Esophagus muscularis mucosa (tissue), 4 donors: ENCODE data around the gene EFCAB11. TPM values are rescaled to one million over a fixed set of nuclear protein-coding genes. Genes with fewer than 3 reads are reported as not detected.

Experiments
- DNase-seq: peaks from one replicate; pipeline ENCODE4 v3.0.0-alpha.2; 2017; ENCODE audit errors: extremely low spot score
- H3K27ac ChIP-seq, 4 donors: fragments of 200-600 bp; sonication (generic); replicated peaks in 1 of 4; 1 replicate in 3 of 4; 2 replicates in 1 of 4; pipeline ENCODE4 v1.5.1; 2016 to 2019; ENCODE audit warnings: mild to moderate bottlenecking in 1 of 4
- H3K27me3 ChIP-seq, 4 donors: fragments of 200-600 bp; sonication (generic); one replicate each; pipeline versions ENCODE4 v1.5.1 to v1.6.0; 2016 to 2019
- H3K36me3 ChIP-seq, 4 donors: fragments of 200-600 bp; sonication (generic); one replicate each; pipeline ENCODE4 v1.5.1; 2016 to 2019
- H3K4me1 ChIP-seq, 4 donors: fragments of 200-600 bp; sonication (generic); one replicate each; pipeline ENCODE4 v1.5.1; 2016 to 2019
- H3K4me3 ChIP-seq, 4 donors: fragments of 200-600 bp; sonication (generic); 1 replicate in 2 of 4; 2 replicates in 2 of 4; pipeline ENCODE4 v1.5.1; 2016 to 2019; ENCODE audit warnings: mild to moderate bottlenecking in 4 of 4, moderate library complexity in 1 of 4
- H3K9me3 ChIP-seq, 4 donors: fragments of 200-600 bp; sonication (generic); 1 replicate in 3 of 4; 2 replicates in 1 of 4; pipeline ENCODE4 v1.5.1; 2016 to 2019
- EP300 ChIP-seq: sonication (generic); formaldehyde crosslinking; IDR thresholded peaks from one replicate; pipeline ENCODE4 v1.6.1; 2017; ENCODE audit warnings: antibody characterized with exemption
- POLR2A ChIP-seq: fragments of 450-650 bp; IDR thresholded peaks from one replicate; pipeline ENCODE4 v1.6.1; 2017; ENCODE audit warnings: antibody characterized with exemption, moderate library complexity, mild to moderate bottlenecking, low read depth
- POLR2AphosphoS5 ChIP-seq, 2 donors: sonication (generic); formaldehyde crosslinking; IDR thresholded peaks; one replicate each; pipeline ENCODE4 v1.6.1; 2017; ENCODE audit warnings: antibody characterized with exemption in 2 of 2
- WGBS: methylation state at CpG from one replicate; pipeline ENCODE4 v1.1.5; 2018; 5-methylcytosine and 5-hydroxymethylcytosine counted together
- intact Hi-C: fragments of 100-400 bp; cut with DNase I; formaldehyde crosslinking; loops from one replicate; pipeline ENCODE4 v1.15.1; 2023
- total RNA-seq, 4 donors: library from RNA; depleted of rRNA; stranded (reverse); fragments of >200 nt; gene quantifications; one replicate each; pipeline versions ENCODE4 v1.1.0 to v1.2.1, GENCODE V29; 2016
- TF ChIP-seq, protein P1 (sequence below), 3 experiments: fragments of 200-600 bp in 2 of 3; fragments of 450-650 bp in 1 of 3; sonication (generic) in 2 of 3; IDR thresholded peaks; one replicate each; pipeline ENCODE4 v1.5.1; 2017 to 2019; ENCODE audit warnings: antibody characterized with exemption in 3 of 3, mild to moderate bottlenecking in 2 of 3, moderate library complexity in 1 of 3

The EFCAB11 gene
- total RNA-seq, 4 donors from 2014 or later = 3.1 to 15.0 (median 6.1) TPM

DNA sequence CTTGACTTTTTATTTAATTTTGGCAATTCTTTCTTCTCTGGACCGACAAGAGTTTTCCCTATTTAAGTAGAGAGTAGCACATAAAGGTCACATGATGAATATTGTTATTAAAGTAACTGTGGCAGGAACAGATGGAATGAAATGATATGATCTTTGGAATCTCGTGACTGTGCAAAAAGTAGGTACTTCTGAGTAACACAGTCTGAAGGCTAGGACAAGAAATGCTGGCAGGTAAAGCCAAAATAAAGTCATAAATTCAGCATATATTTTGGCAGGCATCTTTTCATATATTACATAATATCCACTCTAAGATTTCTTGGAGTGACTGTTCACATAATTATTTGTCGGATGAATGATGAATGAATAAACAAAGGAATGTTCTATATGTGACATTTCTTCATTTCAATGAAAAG, 121.4 kb downstream of the EFCAB11 start:
- TF ChIP-seq EP300 (no peak), POLR2AphosphoS5 (IDR thresholded peaks at IDR 0.05) (no peak), POLR2A (no peak)
- TF ChIP-seq, protein P1, sequence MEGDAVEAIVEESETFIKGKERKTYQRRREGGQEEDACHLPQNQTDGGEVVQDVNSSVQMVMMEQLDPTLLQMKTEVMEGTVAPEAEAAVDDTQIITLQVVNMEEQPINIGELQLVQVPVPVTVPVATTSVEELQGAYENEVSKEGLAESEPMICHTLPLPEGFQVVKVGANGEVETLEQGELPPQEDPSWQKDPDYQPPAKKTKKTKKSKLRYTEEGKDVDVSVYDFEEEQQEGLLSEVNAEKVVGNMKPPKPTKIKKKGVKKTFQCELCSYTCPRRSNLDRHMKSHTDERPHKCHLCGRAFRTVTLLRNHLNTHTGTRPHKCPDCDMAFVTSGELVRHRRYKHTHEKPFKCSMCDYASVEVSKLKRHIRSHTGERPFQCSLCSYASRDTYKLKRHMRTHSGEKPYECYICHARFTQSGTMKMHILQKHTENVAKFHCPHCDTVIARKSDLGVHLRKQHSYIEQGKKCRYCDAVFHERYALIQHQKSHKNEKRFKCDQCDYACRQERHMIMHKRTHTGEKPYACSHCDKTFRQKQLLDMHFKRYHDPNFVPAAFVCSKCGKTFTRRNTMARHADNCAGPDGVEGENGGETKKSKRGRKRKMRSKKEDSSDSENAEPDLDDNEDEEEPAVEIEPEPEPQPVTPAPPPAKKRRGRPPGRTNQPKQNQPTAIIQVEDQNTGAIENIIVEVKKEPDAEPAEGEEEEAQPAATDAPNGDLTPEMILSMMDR (IDR thresholded peaks at IDR 0.05) = no peak
- no peak for DNase-seq
- 29% methylated on average over 3 of the region's 3 CpGs for WGBS

DNA sequence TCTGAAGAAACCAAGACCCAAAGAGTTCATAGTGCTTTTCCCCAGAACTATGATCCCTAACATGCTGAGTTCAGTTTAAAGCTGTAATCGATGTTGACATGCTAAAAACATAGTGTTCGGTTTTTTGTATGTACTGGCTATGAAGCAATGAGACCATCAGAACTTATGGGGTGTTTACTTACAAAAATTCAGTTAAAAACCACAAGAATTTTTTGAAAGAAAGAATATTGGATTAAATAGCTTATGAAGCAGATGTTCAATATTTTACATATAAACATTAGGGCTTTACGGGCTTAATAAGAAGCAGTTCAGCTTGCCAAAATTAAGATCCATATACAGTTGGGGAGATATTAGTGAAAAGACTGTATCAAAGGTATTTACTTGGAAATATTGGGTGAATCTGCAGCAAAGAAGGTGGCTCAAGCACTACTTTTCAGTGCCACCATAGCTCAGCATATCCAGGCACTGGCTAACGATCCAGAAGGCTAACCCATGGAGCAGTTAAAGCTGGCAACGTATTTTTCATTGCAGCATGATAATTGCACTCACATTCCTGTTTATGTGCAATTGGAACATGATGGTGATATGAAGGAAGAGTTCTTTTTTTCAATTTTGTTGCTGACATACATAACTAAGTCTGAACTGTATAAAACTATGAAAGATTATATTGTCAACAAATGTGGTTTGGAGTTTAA, 125.9 kb downstream of the EFCAB11 start:
- no peak for TF ChIP-seq EP300
- no peak for TF ChIP-seq POLR2AphosphoS5 (IDR thresholded peaks at IDR 0.05)
- TF ChIP-seq POLR2A = no peak
- TF ChIP-seq, protein P1 (IDR thresholded peaks at IDR 0.05) = no peak
- no peaks in the 10 kb centered on the region for H3K27me3 ChIP-seq
- 83% methylated on average over 5 of the region's 5 CpGs for WGBS
- H3K4me3 ChIP-seq = no peak overlapping the region
- H3K27ac ChIP-seq = no peak overlapping the region
- peaks cover 0 to 13% (median 3%) of the 10 kb centered on the region in 4 donors for H3K4me1 ChIP-seq
- intact Hi-C loops = no loop called here
- H3K9me3 ChIP-seq = peaks cover 0 to 9% (median 3%) of the 10 kb centered on the region in 4 donors
- no peak for DNase-seq
- H3K36me3 ChIP-seq = no peaks in the 10 kb centered on the region

More for the DNA sequence above, 121.4 kb downstream of the EFCAB11 start:
- intact Hi-C loops = no loop called here
- Histone ChIP-seq H3K4me1 (peaks cover 0 to 15% (median 4%) of the 10 kb centered on the region in 4 donors), H3K27ac (no peak overlapping the region), H3K27me3 (no peaks in the 10 kb centered on the region), H3K4me3 (no peak overlapping the region), H3K9me3 (no peaks in the 10 kb centered on the region), H3K36me3 (no peaks in the 10 kb centered on the region)

DNA sequence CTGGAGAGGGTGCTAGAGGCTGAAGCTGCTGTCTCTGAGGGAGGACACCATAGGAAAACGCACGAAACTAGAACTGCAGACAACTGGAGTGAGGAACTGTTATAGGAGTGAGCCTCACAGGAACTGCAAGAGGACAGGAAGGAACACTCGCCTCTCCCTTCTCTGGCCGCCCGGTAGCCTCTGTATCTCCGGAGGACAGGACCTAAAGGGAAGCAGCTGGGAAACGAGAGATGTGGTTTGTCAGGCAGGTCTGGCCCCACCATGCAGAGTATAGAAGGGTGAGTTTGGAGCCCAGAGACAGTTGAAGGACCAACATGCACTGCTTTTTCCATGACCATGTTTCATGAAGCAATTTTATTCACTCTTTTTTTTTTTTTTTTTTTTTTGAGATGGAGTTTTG, 127.3 kb downstream of the EFCAB11 start:
- no peak overlapping the region for H3K27ac ChIP-seq
- H3K36me3 ChIP-seq = no peaks in the 10 kb centered on the region
- DNase-seq = no peak
- no peaks in the 10 kb centered on the region for H3K4me1 ChIP-seq
- intact Hi-C loops = no loop called here
- peaks cover 0 to 16% (median 9%) of the 10 kb centered on the region in 4 donors for H3K9me3 ChIP-seq
- 61% methylated on average over 7 of the region's 7 CpGs for WGBS
- H3K27me3 ChIP-seq = no peaks in the 10 kb centered on the region
- H3K4me3 ChIP-seq = no peak overlapping the region
- no peak for TF ChIP-seq EP300
- no peak for TF ChIP-seq POLR2A
- TF ChIP-seq, protein P1 (IDR thresholded peaks at IDR 0.05) = no peak
- TF ChIP-seq POLR2AphosphoS5 (IDR thresholded peaks at IDR 0.05) = no peak

DNA sequence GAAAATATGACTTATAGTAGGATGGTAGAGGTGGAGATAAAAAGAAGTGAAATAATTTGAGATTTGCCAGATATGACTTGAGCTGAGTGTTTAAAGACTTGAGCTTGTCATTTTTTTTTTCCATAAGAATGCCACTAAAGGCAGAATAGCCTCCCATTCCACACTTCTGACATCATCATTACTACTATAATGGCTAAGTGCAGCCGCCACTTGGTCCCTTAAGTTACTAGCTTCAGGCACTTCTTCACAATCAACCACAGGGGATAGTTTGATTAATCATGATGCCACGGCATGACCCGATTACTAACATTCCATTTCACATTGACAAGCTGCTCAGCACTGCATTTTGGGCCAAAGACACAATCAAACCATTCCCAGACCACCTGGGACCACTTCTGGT, 127.9 kb downstream of the EFCAB11 start:
- H3K9me3 ChIP-seq = peaks cover 0 to 16% (median 9%) of the 10 kb centered on the region in 4 donors
- no peaks in the 10 kb centered on the region for H3K27me3 ChIP-seq
- H3K36me3 ChIP-seq = no peaks in the 10 kb centered on the region
- 82% methylated on average over 3 of the region's 3 CpGs for WGBS
- intact Hi-C loops = no loop called here
- no peak overlapping the region for H3K4me3 ChIP-seq
- no peak for TF ChIP-seq POLR2AphosphoS5 (IDR thresholded peaks at IDR 0.05)
- no peak overlapping the region for H3K27ac ChIP-seq
- no peaks in the 10 kb centered on the region for H3K4me1 ChIP-seq
- DNase-seq = no peak

DNA sequence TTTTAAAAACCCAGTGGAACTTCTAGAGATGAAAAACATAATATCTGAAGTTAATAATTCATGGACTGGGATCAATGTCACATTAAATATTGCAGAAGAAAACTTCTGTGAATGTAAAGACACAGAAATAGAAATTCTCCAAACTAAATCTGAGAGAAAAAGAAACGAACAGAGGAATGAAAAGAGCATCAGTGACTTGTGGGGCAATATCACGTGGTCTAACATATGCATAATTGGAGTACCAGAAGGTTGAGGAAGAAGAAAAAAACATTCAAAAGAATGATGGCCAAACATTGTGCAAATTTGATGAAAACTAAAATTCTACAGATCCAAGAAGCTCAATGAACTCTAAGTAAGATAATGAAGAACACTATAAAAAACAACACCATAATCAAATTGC, 130.8 kb downstream of the EFCAB11 start:
- peaks cover 0 to 16% (median 9%) of the 10 kb centered on the region in 4 donors for H3K9me3 ChIP-seq
- TF ChIP-seq POLR2AphosphoS5 (IDR thresholded peaks at IDR 0.05) (no peak), EP300 (no peak)
- WGBS = 91% methylated on average over 2 of the region's 2 CpGs
- intact Hi-C loops = no loop called here
- no peak overlapping the region for H3K27ac ChIP-seq
- H3K4me1 ChIP-seq = peaks cover 0 to 1% (median 0%) of the 10 kb centered on the region in 4 donors
- DNase-seq = no peak
- no peak overlapping the region for H3K4me3 ChIP-seq
- H3K36me3 ChIP-seq = no peaks in the 10 kb centered on the region
- H3K27me3 ChIP-seq = no peaks in the 10 kb centered on the region
